Muscle layer of colon (tissue), 2 donors: ENCODE measurements around the gene DENND6B.
A peak's percentile ranks its signal among the peaks of the same experiment; 100 is the strongest.

Source experiments
- H3K27ac ChIP-seq: one replicate; pipeline ENCODE4 v1.7.0; 2013; ENCODE audit warnings: low read depth, mild to moderate bottlenecking, low read length, moderate library complexity
- H3K27me3 ChIP-seq, 2 donors: one replicate each; pipeline ENCODE4 v1.7.0; 2013; ENCODE audit warnings: low read length in 2 of 2, mild to moderate bottlenecking in 2 of 2; ENCODE audit not compliant: insufficient read depth in 2 of 2, control insufficient read depth in 1 of 2
- H3K36me3 ChIP-seq: one replicate; pipeline ENCODE4 v1.7.0; 2013; ENCODE audit warnings: mild to moderate bottlenecking, low read length; ENCODE audit not compliant: insufficient read depth
- H3K4me1 ChIP-seq: one replicate; pipeline ENCODE4 v1.7.0; 2013; ENCODE audit warnings: mild to moderate bottlenecking, low read length; ENCODE audit not compliant: insufficient read depth
- H3K4me3 ChIP-seq, 2 donors: one replicate each; pipeline ENCODE4 v1.7.0; 2013; ENCODE audit warnings: low read length in 2 of 2, low read depth in 1 of 2, mild to moderate bottlenecking in 1 of 2, moderate library complexity in 1 of 2
- H3K9ac ChIP-seq: one replicate; pipeline ENCODE4 v1.7.0; 2013; ENCODE audit warnings: low read length
- H3K9me3 ChIP-seq: one replicate; pipeline ENCODE4 v1.7.0; 2013; ENCODE audit warnings: mild to moderate bottlenecking, low read length
- donor health status: abdominal sarcoma.
- donor health status: Adenocarcinoma of cecum.

DENND6B gene

DNA sequence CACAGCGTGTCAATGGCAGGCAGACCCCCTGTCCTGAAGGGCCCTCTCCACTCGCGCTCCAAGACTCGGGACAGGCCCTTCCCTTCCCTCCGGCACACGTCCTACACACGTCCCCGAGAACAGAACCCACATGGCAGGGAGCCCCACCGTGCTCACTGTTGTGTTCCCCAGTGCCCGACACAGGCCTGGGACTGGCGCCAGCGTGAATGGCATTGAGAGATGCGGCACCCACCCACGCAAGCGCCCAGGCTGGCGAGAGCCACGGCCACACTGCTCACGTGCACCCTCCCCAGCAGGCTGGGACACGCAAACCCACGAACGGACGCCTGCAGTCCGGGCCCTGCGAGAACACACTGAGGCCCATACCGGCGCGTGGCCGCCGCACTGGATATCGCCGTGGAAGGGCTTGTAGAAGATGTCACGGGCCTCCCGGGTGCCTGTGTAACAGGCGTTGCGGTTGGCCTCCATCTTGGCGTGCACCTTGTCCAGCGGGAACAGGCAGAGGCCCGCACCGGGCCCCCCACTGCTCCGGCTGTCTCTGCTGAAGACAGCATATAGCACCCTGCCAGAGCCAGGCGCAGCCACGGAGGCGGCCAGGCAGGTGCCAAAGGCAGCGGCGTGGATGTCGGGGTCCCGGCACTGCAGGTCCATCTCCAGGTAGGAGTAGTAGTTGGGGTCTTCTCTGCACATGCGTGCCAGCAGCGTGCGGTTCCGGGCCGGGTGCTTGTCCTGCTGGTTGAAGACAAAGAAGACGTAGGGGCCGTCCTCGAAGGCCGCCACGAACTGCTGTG is 37.5 kb downstream of the DENND6B start:
- Histone ChIP-seq H3K27ac (no peak overlapping the region), H3K9ac (no peak overlapping the region), H3K27me3 (no peaks in the 10 kb centered on the region), H3K9me3 (no peaks in the 10 kb centered on the region), H3K36me3 (peaks cover 51% of the 10 kb centered on the region), H3K4me1 (peaks cover 19% of the 10 kb centered on the region), H3K4me3 (no peak overlapping the region)

DNA sequence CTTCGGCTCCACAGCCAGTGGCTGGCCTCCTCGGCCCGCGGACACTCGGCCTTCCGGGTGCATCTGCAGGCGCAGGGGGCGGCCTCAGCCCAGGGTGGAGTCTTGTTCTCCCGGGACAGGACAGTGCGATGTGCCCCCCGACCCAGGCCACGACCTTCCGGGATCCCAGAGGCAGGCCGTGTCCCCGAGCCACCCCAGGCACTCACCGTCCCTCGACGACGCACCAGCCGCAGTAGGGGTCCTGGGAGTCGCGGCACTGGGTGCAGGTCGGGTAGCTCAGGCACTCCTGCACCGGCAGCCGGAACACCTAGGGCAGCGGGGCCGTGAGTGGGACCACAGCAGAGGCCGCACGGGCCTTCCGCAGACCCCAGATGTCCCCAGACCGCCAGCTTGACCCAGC is 39.1 kb downstream of the DENND6B start:
- H3K27ac ChIP-seq, result no peak overlapping the region
- H3K9me3 ChIP-seq, result no peaks in the 10 kb centered on the region
- peaks cover 6% of the 10 kb centered on the region for H3K4me1 ChIP-seq
- no peak overlapping the region for H3K9ac ChIP-seq
- H3K4me3 ChIP-seq, result no peak overlapping the region
- H3K27me3 ChIP-seq, result no peaks in the 10 kb centered on the region
- H3K36me3 ChIP-seq, result peaks cover 54% of the 10 kb centered on the region

DNA sequence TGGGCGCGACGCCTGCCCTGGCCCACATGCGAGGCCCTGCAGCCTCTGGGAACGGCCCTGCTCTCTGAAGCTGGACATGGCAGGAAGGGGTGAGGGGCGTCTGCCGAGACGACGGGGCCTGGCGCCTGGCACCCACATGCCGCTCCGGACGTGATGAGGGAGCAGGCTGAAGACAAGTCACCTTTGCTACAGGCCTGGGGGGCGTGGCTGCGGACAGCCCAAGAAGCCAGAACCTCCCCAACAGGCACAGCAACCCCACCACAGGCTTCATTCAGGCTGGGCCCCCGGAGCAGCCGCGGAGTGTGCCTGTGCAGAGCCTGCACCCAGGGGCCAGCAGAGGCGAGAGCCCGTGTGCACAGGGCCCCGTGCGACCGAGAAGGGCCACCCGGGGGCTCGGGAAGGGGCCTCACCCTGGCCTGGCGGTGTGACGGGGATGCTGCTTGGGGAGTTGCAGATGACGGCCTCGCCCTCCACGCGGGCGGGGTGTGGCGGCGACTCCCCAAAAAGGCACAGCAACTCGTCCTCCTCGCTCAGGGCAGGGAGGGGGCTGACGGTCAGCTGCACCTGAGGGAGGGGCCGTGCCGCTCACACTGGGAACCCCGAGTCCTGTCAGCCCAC is 40.0 kb downstream of the DENND6B start:
- Histone ChIP-seq H3K4me3 (no peak overlapping the region), H3K9ac (no peak overlapping the region), H3K9me3 (no peaks in the 10 kb centered on the region), H3K36me3 (peaks cover 56% of the 10 kb centered on the region), H3K27ac (no peak overlapping the region), H3K4me1 (no peaks in the 10 kb centered on the region), H3K27me3 (no peaks in the 10 kb centered on the region)

DNA sequence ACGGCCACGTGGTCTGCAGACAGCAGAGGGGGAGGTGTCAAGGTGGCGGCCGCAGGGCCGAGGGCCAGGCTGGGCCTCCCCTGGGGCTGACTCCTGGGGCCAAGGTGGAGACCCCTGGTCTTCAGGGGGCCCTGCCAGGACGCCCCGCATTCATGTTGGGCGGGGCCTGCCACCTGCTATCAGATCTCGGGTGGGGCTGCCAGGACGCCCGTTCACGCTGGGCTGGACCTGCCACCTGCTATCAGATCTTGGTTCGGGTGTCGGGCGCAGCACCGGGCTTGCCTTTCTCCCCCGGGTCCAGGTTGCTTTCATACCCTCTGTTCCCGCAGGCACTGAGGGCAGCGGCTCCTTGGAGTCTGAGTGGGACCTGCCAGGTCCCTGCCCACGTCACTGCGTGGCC is 40.5 kb downstream of the DENND6B start:
- H3K4me1 ChIP-seq, result no peaks in the 10 kb centered on the region
- no peak overlapping the region for H3K9ac ChIP-seq
- H3K27me3 ChIP-seq, result no peaks in the 10 kb centered on the region
- H3K9me3 ChIP-seq, result no peaks in the 10 kb centered on the region
- H3K36me3 ChIP-seq, result peaks cover 56% of the 10 kb centered on the region
- no peak overlapping the region for H3K27ac ChIP-seq
- no peak overlapping the region for H3K4me3 ChIP-seq

DNA sequence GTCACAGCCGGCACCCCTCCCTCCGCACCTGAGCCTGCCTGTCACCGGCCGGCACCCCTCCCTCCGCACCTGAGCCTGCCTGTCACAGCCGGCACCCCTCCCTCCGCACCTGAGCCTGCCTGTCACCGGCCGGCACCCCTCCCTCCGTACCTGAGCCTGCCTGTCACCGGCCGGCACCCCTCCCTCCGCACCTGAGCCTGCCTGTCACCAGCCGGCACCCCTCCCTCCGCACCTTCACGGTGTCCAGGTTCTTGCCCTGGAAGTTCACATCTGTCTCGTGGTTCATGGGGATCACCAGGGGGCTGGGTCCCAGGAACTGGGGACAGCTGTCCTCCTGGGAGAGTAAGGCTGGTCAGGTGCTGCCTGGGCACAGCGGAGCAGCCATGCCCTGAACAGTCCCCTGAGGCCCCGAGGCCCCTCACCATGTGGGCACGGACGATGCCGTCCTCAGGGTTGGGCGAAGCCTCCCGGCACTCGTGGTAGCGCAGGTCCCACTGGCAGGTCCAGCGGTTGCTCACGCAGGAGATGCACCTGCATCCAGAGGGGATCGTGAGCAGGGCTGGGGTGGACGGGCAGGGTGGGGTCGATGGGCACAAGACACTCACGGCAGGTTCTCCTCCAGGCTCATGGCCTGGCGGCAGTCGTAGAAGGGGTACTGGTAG is 41.1 kb downstream of the DENND6B start:
- Histone ChIP-seq H3K27ac (no peak overlapping the region), H3K36me3 (peaks cover 60% of the 10 kb centered on the region), H3K4me1 (no peaks in the 10 kb centered on the region), H3K9me3 (no peaks in the 10 kb centered on the region), H3K27me3 (no peaks in the 10 kb centered on the region), H3K9ac (no peak overlapping the region), H3K4me3 (no peak overlapping the region)

DNA sequence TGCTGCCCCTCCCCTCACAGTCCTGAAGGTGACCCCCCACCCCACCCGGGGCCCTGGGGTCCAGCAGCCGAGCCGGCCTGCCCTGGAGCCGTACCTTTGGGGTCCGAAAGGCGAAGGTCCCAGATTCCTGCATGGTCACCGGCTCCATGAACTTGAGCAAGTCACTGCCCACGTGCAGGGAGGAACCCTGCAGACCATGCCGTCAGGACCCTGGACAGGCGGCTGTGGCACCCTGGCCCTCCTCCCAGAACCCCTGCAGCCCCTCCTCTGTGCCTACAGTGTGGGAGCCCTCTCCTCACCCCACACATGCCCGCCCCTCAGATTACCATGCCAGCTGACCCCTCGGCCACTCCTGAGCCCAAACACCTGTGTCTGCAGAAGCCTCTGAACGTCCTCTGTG is 42.3 kb downstream of the DENND6B start:
- Histone ChIP-seq H3K36me3 (peaks cover 61% of the 10 kb centered on the region), H3K27ac (no peak overlapping the region), H3K9ac (no peak overlapping the region), H3K9me3 (no peaks in the 10 kb centered on the region), H3K4me3 (no peak overlapping the region), H3K4me1 (no peaks in the 10 kb centered on the region), H3K27me3 (no peaks in the 10 kb centered on the region)

DNA sequence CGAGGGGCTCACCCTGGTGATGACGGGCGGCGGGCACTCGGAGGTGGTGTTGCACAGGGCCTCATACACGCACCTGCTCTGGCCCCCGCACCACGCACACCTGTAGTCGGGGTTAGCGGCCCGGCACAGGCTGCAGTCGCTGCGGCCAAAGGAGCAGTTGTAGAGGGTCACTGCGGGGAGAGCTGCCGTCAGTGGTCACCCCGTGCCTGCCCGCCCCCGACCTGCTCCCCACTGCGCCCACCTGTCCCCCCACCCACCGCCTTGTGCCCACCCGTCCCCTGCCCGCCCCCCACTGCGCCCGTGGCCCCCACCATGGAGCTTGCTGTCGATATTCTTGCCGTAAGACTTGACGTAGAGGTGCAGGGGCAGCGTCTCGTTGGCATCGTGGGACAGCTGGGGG is 43.0 kb downstream of the DENND6B start:
- Histone ChIP-seq H3K36me3 (peaks cover 61% of the 10 kb centered on the region), H3K4me1 (no peaks in the 10 kb centered on the region), H3K27me3 (no peaks in the 10 kb centered on the region), H3K4me3 (no peak overlapping the region), H3K9ac (no peak overlapping the region), H3K9me3 (no peaks in the 10 kb centered on the region), H3K27ac (no peak overlapping the region)

DNA sequence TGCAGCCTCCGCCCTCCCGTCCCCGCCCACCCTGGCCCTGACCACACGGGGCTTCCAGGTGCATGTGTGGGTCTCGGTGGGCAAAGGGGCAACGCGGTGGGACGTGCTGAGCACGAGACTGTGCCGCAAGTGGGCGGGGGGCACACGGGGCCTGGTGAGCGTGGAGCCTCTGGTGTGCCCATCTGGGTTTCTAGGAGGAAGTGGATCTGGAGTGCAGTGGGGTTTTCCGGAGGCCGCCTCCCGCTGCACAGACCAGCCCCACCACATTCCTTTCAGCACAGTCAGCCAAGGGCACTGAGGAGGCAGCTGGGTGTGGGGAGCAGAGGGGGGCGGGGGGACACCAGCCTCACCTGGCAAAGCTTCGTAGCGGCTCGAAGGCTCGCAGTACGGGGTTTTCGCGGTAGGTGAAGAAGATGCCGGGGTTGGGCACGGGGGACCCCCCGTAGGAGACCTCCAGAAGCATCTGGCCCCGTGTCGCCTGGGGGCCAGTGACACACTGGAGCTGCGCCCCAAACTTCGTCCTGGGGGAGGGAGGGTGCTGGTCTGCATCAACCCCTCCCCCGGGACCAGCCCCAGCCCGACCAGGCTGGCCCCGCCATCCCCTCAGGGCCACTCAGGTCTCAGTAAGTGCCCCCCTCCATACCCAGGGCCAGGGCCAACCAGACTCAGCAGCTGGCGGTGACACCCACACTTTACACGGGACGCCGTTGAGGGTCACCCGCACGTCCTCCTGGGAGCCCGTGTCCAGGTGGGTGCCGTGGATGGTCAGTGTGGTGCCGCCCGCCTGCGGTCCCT is 44.3 kb downstream of the DENND6B start:
- Histone ChIP-seq H3K27ac (peak overlapping the region; percentile 49), H3K27me3 (no peaks in the 10 kb centered on the region), H3K9ac (no peak overlapping the region), H3K36me3 (peaks cover 64% of the 10 kb centered on the region), H3K4me3 (no peak overlapping the region), H3K4me1 (no peaks in the 10 kb centered on the region), H3K9me3 (no peaks in the 10 kb centered on the region)

DNA sequence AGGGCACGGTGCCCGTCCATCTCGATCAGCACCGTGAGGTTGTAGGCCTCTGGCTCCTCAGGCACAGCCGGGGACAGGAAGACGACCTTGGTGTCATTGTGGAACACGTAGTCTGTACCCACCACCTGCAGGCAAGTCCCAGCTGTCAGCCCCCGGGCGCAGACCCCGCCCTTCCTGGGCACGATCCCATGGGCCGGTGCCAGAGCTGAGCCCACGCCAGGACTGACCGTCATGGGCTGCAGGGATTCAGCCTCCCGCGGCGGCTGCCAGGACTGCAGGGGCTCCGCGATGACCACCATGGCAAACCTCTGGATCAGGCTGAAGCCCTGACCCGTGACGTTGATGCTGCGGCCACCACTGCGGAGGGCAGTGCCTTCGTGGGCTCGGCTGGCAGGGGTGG is 44.9 kb downstream of the DENND6B start:
- peaks cover 61% of the 10 kb centered on the region for H3K36me3 ChIP-seq
- no peak overlapping the region for H3K9ac ChIP-seq
- H3K9me3 ChIP-seq, result no peaks in the 10 kb centered on the region
- no peaks in the 10 kb centered on the region for H3K4me1 ChIP-seq
- no peak overlapping the region for H3K4me3 ChIP-seq
- no peaks in the 10 kb centered on the region for H3K27me3 ChIP-seq
- no peak overlapping the region for H3K27ac ChIP-seq

DNA sequence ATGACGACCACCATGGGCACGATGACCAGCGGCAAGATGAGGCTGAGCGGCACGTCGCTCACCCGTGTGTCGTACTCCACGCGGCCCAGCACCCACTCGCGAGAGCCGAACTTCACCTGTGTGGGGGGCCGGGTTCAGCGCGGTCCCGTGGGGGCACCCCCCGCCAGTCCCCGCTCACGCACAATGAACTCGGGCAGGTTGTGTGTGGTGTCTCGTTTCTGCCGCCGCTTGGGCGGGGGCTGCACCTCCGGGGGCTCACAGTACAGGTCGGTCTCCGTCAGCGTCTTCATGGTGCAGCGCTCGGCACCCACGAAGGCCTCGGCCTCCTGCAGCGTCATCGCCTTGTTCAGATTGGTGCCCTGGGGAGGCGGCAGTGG is 45.4 kb downstream of the DENND6B start:
- Histone ChIP-seq H3K27me3 (no peaks in the 10 kb centered on the region), H3K4me1 (no peaks in the 10 kb centered on the region), H3K27ac (no peak overlapping the region), H3K9ac (no peak overlapping the region), H3K4me3 (no peak overlapping the region), H3K9me3 (no peaks in the 10 kb centered on the region), H3K36me3 (peaks cover 60% of the 10 kb centered on the region)

DNA sequence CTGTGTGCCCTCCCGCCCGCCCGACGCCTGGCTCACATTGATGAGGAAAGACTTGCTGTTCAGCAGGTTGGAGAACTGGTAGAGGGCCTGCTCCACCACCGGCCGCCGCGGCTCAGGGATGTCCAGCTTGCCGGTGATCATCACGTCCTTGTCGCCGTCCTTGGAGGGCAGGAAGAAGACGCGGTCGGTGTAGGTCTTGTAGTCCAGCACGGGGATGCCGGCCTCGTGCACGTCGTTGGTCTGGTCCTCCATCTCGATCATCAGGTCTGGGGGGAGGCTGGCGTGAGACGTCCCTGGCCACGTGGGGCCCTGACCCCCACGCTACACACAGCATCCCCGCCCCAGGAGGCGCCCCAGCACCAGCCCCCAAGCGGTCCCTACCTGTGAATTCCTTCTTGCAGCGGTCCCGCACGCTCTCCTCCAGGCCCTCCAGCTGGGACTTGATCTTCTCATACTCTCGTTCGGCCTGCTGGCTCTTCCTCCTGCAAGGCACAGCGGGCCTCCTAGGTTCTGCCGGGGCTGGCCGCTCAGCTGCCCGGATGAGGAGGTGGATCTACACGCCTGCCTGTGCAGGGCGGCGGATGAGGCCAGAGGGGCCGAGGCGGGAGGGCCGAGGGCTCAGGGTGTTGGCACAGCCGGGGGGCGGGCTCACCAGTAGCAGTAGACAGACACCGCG is 46.0 kb downstream of the DENND6B start:
- H3K36me3 ChIP-seq, result peaks cover 58% of the 10 kb centered on the region

More for the DNA sequence above, 46.0 kb downstream of the DENND6B start:
- H3K27me3 ChIP-seq, result no peaks in the 10 kb centered on the region
- no peaks in the 10 kb centered on the region for H3K9me3 ChIP-seq
- H3K9ac ChIP-seq, result no peak overlapping the region
- no peak overlapping the region for H3K27ac ChIP-seq
- no peaks in the 10 kb centered on the region for H3K4me1 ChIP-seq
- no peak overlapping the region for H3K4me3 ChIP-seq
